SU-DHL-6 (cell line): ENCODE data around the gene SIT1.

Source experiments
- H2AFZ ChIP-seq: fragments of 200-600 bp; sonication (generic); 2 replicates; pipeline ENCODE4 v1.6.1; 2014; ENCODE audit warnings: low read depth, mild to moderate bottlenecking, moderate library complexity, mixed read lengths, antibody characterized with exemption, low read length; ENCODE audit not compliant: severe bottlenecking
- H3F3A ChIP-seq: fragments of 200-600 bp; shearing (Covaris generic); 2 replicates; pipeline ENCODE4 v1.6.0; 2016; ENCODE audit warnings: antibody characterized with exemption, mild to moderate bottlenecking; ENCODE audit not compliant: insufficient read depth
- H3K27ac ChIP-seq: fragments of 200-600 bp; sonication (generic); 2 replicates; pipeline ENCODE4 v1.5.1; 2016; ENCODE audit warnings: low read depth, mild to moderate bottlenecking, low read length, moderate library complexity, mixed read lengths
- H3K27me3 ChIP-seq: fragments of 200-600 bp; sonication (generic), shearing (Covaris generic); 2 replicates; pipeline ENCODE4 v1.6.0; 2014; ENCODE audit warnings: mild to moderate bottlenecking, low read length
- H3K36me3 ChIP-seq: fragments of 200-600 bp; sonication (generic); 2 replicates; pipeline ENCODE4 v1.6.1; 2014; ENCODE audit warnings: mild to moderate bottlenecking, low read length, mixed read lengths
- H3K4me2 ChIP-seq: fragments of 300-600, 200-600 bp; shearing (Covaris generic), sonication (generic); 2 replicates; pipeline ENCODE4 v1.6.0; 2014; ENCODE audit warnings: low read length, low read depth, mild to moderate bottlenecking; ENCODE audit not compliant: poor library complexity, severe bottlenecking
- H3K4me3 ChIP-seq: fragments of 200-600 bp; sonication (generic); 2 replicates; pipeline ENCODE4 v1.5.1; 2014; ENCODE audit warnings: antibody characterized with exemption, low read length, mild to moderate bottlenecking, mixed read lengths; ENCODE audit not compliant: insufficient read depth, poor library complexity, severe bottlenecking
- H3K79me2 ChIP-seq: fragments of 200-600 bp; sonication (generic); 2 replicates; pipeline ENCODE4 v1.6.1; 2014; ENCODE audit warnings: mild to moderate bottlenecking, low read length, moderate library complexity; ENCODE audit not compliant: insufficient read depth
- H3K9ac ChIP-seq: fragments of 200-600 bp; sonication (generic); 2 replicates; pipeline ENCODE4 v1.7.0; 2014; ENCODE audit warnings: mild to moderate bottlenecking, low read length
- H3K9me2 ChIP-seq: fragments of 200-600 bp; sonication (generic); replicated peaks from 2 replicates; pipeline ENCODE4 v1.6.1; 2014; ENCODE audit warnings: low read length; ENCODE audit not compliant: insufficient read depth
- H3K9me3 ChIP-seq: fragments of 200-600 bp; sonication (generic); 2 replicates; pipeline ENCODE4 v1.6.1; 2014; ENCODE audit warnings: low read length, mixed read lengths; ENCODE audit not compliant: insufficient read depth
- H4K20me1 ChIP-seq: fragments of 200-600 bp; sonication (generic); 2 replicates; pipeline ENCODE4 v1.6.1; 2014; ENCODE audit warnings: low read depth, mild to moderate bottlenecking, antibody characterized with exemption, low read length, moderate library complexity, mixed read lengths
- CTCF ChIP-seq: fragments of 200-600 bp; sonication (generic); IDR thresholded peaks from one replicate; pipeline ENCODE4 v1.5.1; 2017; ENCODE audit warnings: antibody characterized with exemption, mild to moderate bottlenecking, low read length, moderate library complexity; ENCODE audit not compliant: insufficient read depth, poor library complexity, severe bottlenecking
- EZH2phosphoT487 ChIP-seq: fragments of 200-600 bp; sonication (generic), shearing (Covaris generic); conservative IDR thresholded peaks from 2 replicates; pipeline ENCODE4 v1.6.1; 2018; ENCODE audit warnings: mild to moderate bottlenecking, antibody characterized with exemption, low read length, moderate library complexity, mixed read lengths

The SIT1 gene

GRCh38 chr9:35656831-35657545, 6.3 kb upstream of the SIT1 start:
- Histone ChIP-seq H3K27me3 (no peaks in the 10 kb centered on the region), H3K9ac (peak overlapping the region; percentile 65; the same call in 1 of the 2 replicates), H4K20me1 (no peaks in the 10 kb centered on the region), H3K27ac (no peak overlapping the region), H3K36me3 (no peaks in the 10 kb centered on the region), H3K4me3 (peak overlapping the region; percentile 9), H3K9me2 (no peaks in the 10 kb centered on the region), H3K79me2 (peaks cover 5% of the 10 kb centered on the region; the same call in 1 of the 2 replicates), H2AFZ (no peak overlapping the region), H3K4me2 (peak overlapping the region; percentile 67), H3K9me3 (no peaks in the 10 kb centered on the region), H3F3A (peaks cover 33% of the 10 kb centered on the region)
- TF ChIP-seq EZH2phosphoT487 = no peak
- no peak for TF ChIP-seq CTCF

- no peaks in the 10 kb centered on the region for H3K27me3 ChIP-seq
- no peak overlapping the region for H2AFZ ChIP-seq
- no peaks in the 10 kb centered on the region for H3K36me3 ChIP-seq
- no peak overlapping the region for H3K9ac ChIP-seq
- no peak overlapping the region for H3K27ac ChIP-seq
- no peak for TF ChIP-seq CTCF
- TF ChIP-seq EZH2phosphoT487 = no peak
- no peak overlapping the region for H3K4me2 ChIP-seq
- peaks cover 5% of the 10 kb centered on the region; the same call in 1 of the 2 replicates for H3K79me2 ChIP-seq
- H3K9me2 ChIP-seq = no peaks in the 10 kb centered on the region
- no peaks in the 10 kb centered on the region for H4K20me1 ChIP-seq
- H3K4me3 ChIP-seq = no peak overlapping the region
- H3F3A ChIP-seq = peaks cover 37% of the 10 kb centered on the region
- no peaks in the 10 kb centered on the region for H3K9me3 ChIP-seq
These were observed 5.6 kb upstream of the SIT1 start for GRCh38 chr9:35656348-35656747.

GRCh38 chr9:35653611-35654010, 2.9 kb upstream of the SIT1 start:
- Histone ChIP-seq H3K9me2 (no peaks in the 10 kb centered on the region), H3K36me3 (no peaks in the 10 kb centered on the region), H4K20me1 (no peaks in the 10 kb centered on the region), H3K27me3 (no peaks in the 10 kb centered on the region), H3K4me3 (no peak overlapping the region), H3F3A (peaks cover 37% of the 10 kb centered on the region), H3K9ac (no peak overlapping the region), H3K79me2 (peaks cover 10% of the 10 kb centered on the region), H3K27ac (no peak overlapping the region), H2AFZ (no peak overlapping the region), H3K9me3 (no peaks in the 10 kb centered on the region), H3K4me2 (no peak overlapping the region)
- no peak for TF ChIP-seq EZH2phosphoT487
- TF ChIP-seq CTCF = no peak
